ENCODE data around the gene TMC5.

The TMC5 gene

DNA sequence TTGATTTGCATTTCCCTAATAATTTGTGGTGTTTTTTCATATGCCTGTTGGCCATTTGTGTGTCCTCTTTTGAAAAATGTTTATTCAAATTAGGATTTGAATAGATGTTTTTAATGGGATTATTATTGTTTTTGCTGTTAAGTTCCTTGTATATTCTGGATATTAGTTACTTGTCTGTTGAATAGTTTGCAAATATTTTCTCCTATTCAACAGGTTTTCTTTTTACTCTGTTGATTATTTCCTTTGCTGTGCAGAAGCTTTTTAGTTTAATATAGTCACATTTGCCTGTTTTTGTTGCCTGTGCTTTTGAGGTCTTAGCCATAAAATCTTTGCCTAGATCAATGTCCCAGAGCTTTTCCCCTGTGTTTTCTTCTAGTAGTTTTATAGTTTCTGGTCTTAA, 94.6 kb downstream of the TMC5 start:
- POLR2A ChIA-PET (ENCODE audit: low non-redundant PET), result no interaction called here
- H3K27ac ChIP-seq, result no peak overlapping the region
- TF ChIP-seq CTCF (conservative IDR thresholded peaks at IDR 0.05; ENCODE audit: low read depth), result no peak
- CTCF ChIA-PET, result no interaction called here
- no peak for DNase-seq (ENCODE audit: low spot score)

GRCh38 chr16:19513377-19514053, 95.8 kb downstream of the TMC5 start:
- ChIA-PET POLR2A (ENCODE audit: low non-redundant PET) (no interaction called here), CTCF (interaction anchor here (0.6 to 0.8 kb wide), 2 partner anchors 377 to 1289 kb away, joined by 3 to 4 read pairs; no protein-coding TSS in a partner anchor)
- H3K27ac ChIP-seq, result no peak overlapping the region
- TF ChIP-seq CTCF (conservative IDR thresholded peaks at IDR 0.05; ENCODE audit: low read depth), result no peak
- DNase-seq (ENCODE audit: low spot score), result no peak

DNA sequence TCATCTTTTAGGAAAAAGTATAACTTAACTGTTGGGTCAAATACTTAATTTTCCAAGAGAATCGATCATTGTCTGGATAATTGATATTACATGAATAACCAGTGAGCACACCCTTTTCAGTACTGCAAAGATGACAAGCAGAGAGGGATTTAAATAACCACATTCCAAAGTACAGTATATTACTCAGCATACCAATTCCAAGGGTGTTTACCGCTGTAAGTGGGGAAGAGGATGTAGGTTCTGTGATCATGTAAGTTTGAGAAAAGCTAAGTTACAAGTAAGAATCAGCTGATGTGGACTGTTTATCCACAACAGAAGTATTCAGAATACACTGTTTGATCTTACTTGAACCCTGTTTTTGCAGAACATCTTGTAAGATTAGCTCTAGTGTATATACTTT, 98.1 kb downstream of the TMC5 start:
- no peak for TF ChIP-seq CTCF (conservative IDR thresholded peaks at IDR 0.05; ENCODE audit: low read depth)
- POLR2A ChIA-PET (ENCODE audit: low non-redundant PET), result no interaction called here
- no peak for DNase-seq (ENCODE audit: low spot score)
- H3K27ac ChIP-seq, result no peak overlapping the region
- CTCF ChIA-PET, result no interaction called here

GRCh38 chr16:19517424-19518089, 99.9 kb downstream of the TMC5 start:
- ChIA-PET CTCF (interaction anchor here (0.6 to 0.7 kb wide), 2 partner anchors 38 to 379 kb away, joined by 3 read pairs; partner anchors contain the start of gene VPS35L), POLR2A (ENCODE audit: low non-redundant PET) (no interaction called here)
- DNase-seq (ENCODE audit: low spot score), result peak; percentile 73

DNA sequence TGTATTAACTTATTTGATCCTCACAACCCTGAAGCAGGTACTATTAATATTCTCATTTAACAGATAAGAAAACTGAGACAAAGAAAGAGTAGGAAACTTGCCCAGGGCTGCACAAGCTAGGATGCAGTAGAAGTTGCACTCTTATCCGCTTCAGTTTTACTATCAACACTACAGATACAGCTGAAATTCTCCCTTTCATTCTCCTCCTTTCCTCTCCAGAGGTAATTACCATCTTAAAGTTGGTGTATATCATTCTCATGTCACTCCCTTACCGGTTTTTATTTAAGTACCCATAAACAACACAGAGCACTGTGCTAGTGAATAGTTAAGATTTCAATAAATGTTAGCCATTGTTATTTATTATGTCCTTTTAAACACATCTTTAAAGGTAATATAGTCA, 100.7 kb downstream of the TMC5 start:
- ChIA-PET CTCF (interaction anchor here (2.5 kb wide), 1 partner anchor 16 kb away, joined by 11 read pairs; no protein-coding TSS in a partner anchor), POLR2A (ENCODE audit: low non-redundant PET) (no interaction called here)
- H3K27ac ChIP-seq, result no peak overlapping the region
- TF ChIP-seq CTCF (conservative IDR thresholded peaks at IDR 0.05; ENCODE audit: low read depth), result no peak
- no peak for DNase-seq (ENCODE audit: low spot score)

More at GRCh38 chr16:19517424-19518089, 99.9 kb downstream of the TMC5 start:
- no peak for TF ChIP-seq CTCF (conservative IDR thresholded peaks at IDR 0.05; ENCODE audit: low read depth)
- no peak overlapping the region; the same call in 1 of the 2 replicates for H3K27ac ChIP-seq

- POLR2A ChIA-PET (ENCODE audit: low non-redundant PET), result no interaction called here
- no peak for DNase-seq (ENCODE audit: low spot score)
- H3K27ac ChIP-seq, result peak overlapping the region; percentile 66
- TF ChIP-seq CTCF (conservative IDR thresholded peaks at IDR 0.05; ENCODE audit: low read depth), result no peak
- CTCF ChIA-PET, result interaction anchor here (2.5 kb wide), 1 partner anchor 18 kb away, joined by 11 read pairs; no protein-coding TSS in a partner anchor
Observed at GRCh38 chr16:19520861-19521331, 103.2 kb downstream of the TMC5 start.

Measured in RWPE1 (cell line).